ENCODE data around the gene PGM1. TPM values are rescaled to one million over a fixed set of nuclear protein-coding genes. Genes with fewer than 3 reads are reported as not detected.

PGM1 gene
- polyA plus RNA-seq, 1 of the 3 experiments (the other 2 are of a cell fraction) = 20.7 TPM

DNA sequence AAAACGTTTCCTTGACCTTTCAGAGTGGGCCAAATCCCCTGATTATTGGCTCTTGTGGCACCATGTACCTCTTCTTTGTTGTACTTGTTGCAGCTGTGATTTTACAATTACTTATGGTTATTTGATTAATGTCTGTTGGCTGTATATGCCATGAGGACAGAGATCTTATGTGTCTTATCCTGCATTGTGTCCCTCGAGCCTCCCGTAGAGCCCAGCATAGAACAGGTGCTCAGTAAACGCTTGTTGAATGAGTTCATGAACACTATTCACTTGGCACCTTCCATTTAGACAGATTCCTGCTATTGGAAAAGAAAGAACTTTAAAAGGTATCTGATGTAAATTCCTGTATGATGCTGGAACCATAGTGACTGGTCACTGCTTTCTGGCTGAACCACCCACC, 48.4 kb downstream of the PGM1 start:
- Histone ChIP-seq H3K36me3 (replicated peaks in 1 of 2; ENCODE audit: control insufficient read depth in 1 of 2, insufficient read depth in 2 of 2, low read length in 1 of 2) (peaks cover 0 to 53% of the 10 kb centered on the region in 2 experiments), H3K27me3 (ENCODE audit: insufficient read depth) (no peaks in the 10 kb centered on the region), H3K4me3 (ENCODE audit: low read depth in 2 of 2, low read length in 1 of 2) (no peak overlapping the region), H3K4me1 (ENCODE audit: control insufficient read depth in 1 of 2, insufficient read depth in 2 of 2, low read depth in 1 of 2, low read length in 1 of 2) (peaks cover 0 to 10% of the 10 kb centered on the region in 2 experiments; a peak in 1 of 4 replicates), H3F3A (replicated peaks; ENCODE audit: insufficient read depth) (no peaks in the 10 kb centered on the region), H3K79me2 (ENCODE audit: insufficient read depth) (no peaks in the 10 kb centered on the region), H3K27ac (ENCODE audit: low read depth in 2 of 2, low read length in 1 of 2) (no peak overlapping the region), H4K20me1 (ENCODE audit: insufficient read depth) (no peaks in the 10 kb centered on the region), H3K9me3 (no peaks in the 10 kb centered on the region), H3K9me2 (no peaks in the 10 kb centered on the region), H3K9ac (no peak overlapping the region), H3K4me2 (no peak overlapping the region), H2AFZ (ENCODE audit: low read depth) (no peak overlapping the region)
- ChIA-PET POLR2A (no interaction called here), CTCF (interaction anchor here (0.7 to 0.9 kb wide), 2 partner anchors 50 to 543 kb away, joined by 3 read pairs; no protein-coding TSS in a partner anchor)
- TF ChIP-seq JUND (IDR thresholded peaks at IDR 0.05) (no peak), RFX5 (IDR thresholded peaks at IDR 0.05; ENCODE audit: low read length) (no peak), ELF1 (IDR thresholded peaks at IDR 0.05) (no peak), RAD21 (IDR thresholded peaks at IDR 0.05; ENCODE audit: low read length) (no peak), NRF1 (IDR thresholded peaks at IDR 0.05; ENCODE audit: low read depth, low read length) (no peak), RXRA (IDR thresholded peaks at IDR 0.05; ENCODE audit: borderline replicate concordance, low read depth) (no peak), RCOR1 (IDR thresholded peaks at IDR 0.05; ENCODE audit: low read length) (no peak), TAF1 (IDR thresholded peaks at IDR 0.05; ENCODE audit: borderline replicate concordance, low read depth, low read length) (no peak), GATA2 (CRISPR knock-in tag; IDR thresholded peaks at IDR 0.05) (no peak), EZH2phosphoT487 (IDR thresholded peaks at IDR 0.05; ENCODE audit: borderline replicate concordance, low read depth) (no peak), GABPA (IDR thresholded peaks at IDR 0.05; ENCODE audit: low read depth) (no peak)
- TF ChIP-seq, protein P1, sequence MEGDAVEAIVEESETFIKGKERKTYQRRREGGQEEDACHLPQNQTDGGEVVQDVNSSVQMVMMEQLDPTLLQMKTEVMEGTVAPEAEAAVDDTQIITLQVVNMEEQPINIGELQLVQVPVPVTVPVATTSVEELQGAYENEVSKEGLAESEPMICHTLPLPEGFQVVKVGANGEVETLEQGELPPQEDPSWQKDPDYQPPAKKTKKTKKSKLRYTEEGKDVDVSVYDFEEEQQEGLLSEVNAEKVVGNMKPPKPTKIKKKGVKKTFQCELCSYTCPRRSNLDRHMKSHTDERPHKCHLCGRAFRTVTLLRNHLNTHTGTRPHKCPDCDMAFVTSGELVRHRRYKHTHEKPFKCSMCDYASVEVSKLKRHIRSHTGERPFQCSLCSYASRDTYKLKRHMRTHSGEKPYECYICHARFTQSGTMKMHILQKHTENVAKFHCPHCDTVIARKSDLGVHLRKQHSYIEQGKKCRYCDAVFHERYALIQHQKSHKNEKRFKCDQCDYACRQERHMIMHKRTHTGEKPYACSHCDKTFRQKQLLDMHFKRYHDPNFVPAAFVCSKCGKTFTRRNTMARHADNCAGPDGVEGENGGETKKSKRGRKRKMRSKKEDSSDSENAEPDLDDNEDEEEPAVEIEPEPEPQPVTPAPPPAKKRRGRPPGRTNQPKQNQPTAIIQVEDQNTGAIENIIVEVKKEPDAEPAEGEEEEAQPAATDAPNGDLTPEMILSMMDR (IDR thresholded peaks at IDR 0.05) = no peak
- 90% methylated on average over 4 of the region's 4 CpGs for WGBS (ENCODE audit: low lambda C conversion rate)
- no peak for DNase-seq

DNA sequence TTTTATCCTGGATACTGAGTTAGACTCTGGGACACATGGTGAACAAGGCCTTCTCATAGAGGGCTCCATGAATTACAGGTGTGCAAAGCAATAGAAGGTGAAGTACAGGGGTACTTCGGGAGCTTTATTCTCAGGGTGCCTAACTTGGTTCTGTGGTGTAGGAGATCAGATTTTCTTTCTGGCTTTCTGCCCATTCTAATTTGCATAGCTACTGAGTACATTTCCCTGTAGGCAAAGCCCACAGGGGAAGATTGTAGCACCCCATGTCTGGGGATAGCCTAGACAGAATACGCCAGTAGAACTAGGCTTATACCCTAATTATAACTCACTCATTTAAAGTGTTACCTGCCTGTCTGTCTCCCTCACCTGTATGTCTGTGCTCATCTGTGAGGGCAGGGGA, 49.7 kb downstream of the PGM1 start:
- no peaks in the 10 kb centered on the region for H3F3A ChIP-seq (replicated peaks; ENCODE audit: insufficient read depth)
- no peak overlapping the region for H3K27ac ChIP-seq (ENCODE audit: low read depth in 2 of 2, low read length in 1 of 2)
- peaks cover 0 to 44% of the 10 kb centered on the region in 2 experiments for H3K36me3 ChIP-seq (replicated peaks in 1 of 2; ENCODE audit: control insufficient read depth in 1 of 2, insufficient read depth in 2 of 2, low read length in 1 of 2)
- TF ChIP-seq SMC3 (IDR thresholded peaks at IDR 0.05; ENCODE audit: low read depth, low read length) = no peak
- no peak for TF ChIP-seq TAF1 (IDR thresholded peaks at IDR 0.05; ENCODE audit: borderline replicate concordance, low read depth, low read length)
- no peak for TF ChIP-seq FOXM1 (IDR thresholded peaks at IDR 0.05; ENCODE audit: low read depth)
- TF ChIP-seq RAD21 (IDR thresholded peaks at IDR 0.05; ENCODE audit: low read length) = no peak
- TF ChIP-seq JUND (IDR thresholded peaks at IDR 0.05) = no peak
- no peak for TF ChIP-seq NFIC (IDR thresholded peaks at IDR 0.05; ENCODE audit: borderline replicate concordance)
- TF ChIP-seq EZH2phosphoT487 (IDR thresholded peaks at IDR 0.05; ENCODE audit: borderline replicate concordance, low read depth) = no peak
- TF ChIP-seq GABPA (IDR thresholded peaks at IDR 0.05; ENCODE audit: low read depth) = no peak
- no peak for TF ChIP-seq NRF1 (IDR thresholded peaks at IDR 0.05; ENCODE audit: low read depth, low read length)
- no peak for TF ChIP-seq TEAD4 (IDR thresholded peaks at IDR 0.05; ENCODE audit: borderline replicate concordance, insufficient read depth)
- no peak for TF ChIP-seq FOXJ3 (CRISPR knock-in tag; IDR thresholded peaks at IDR 0.05)
- TF ChIP-seq ELF1 (IDR thresholded peaks at IDR 0.05) = no peak
- no peaks in the 10 kb centered on the region for H3K9me3 ChIP-seq
- no peaks in the 10 kb centered on the region for H3K27me3 ChIP-seq (ENCODE audit: insufficient read depth)
- POLR2A ChIA-PET = no interaction called here
- H2AFZ ChIP-seq (ENCODE audit: low read depth) = no peak overlapping the region
- no peak overlapping the region for H3K4me2 ChIP-seq
- whole genome bisulfite sequencing (ENCODE audit: low lambda C conversion rate) = 92% methylated on average over 2 of the region's 2 CpGs
- CTCF ChIA-PET = no interaction called here
- H3K79me2 ChIP-seq (ENCODE audit: insufficient read depth) = no peaks in the 10 kb centered on the region
- no peaks in the 10 kb centered on the region for H4K20me1 ChIP-seq (ENCODE audit: insufficient read depth)
- no peak for DNase-seq
- H3K4me1 ChIP-seq (ENCODE audit: control insufficient read depth in 1 of 2, insufficient read depth in 2 of 2, low read depth in 1 of 2, low read length in 1 of 2) = peaks cover 0 to 10% of the 10 kb centered on the region in 2 experiments; a peak in 1 of 4 replicates
- no peak overlapping the region for H3K4me3 ChIP-seq (ENCODE audit: low read depth in 2 of 2, low read length in 1 of 2)
- H3K9me2 ChIP-seq = no peaks in the 10 kb centered on the region
- H3K9ac ChIP-seq = no peak overlapping the region
